GM04503 (cell line): ENCODE results near the gene PALM.
A peak's percentile ranks its signal among the peaks of the same experiment; 100 is the strongest.

Experiments
- DNase-seq: peaks from one replicate; pipeline ENCODE4 v3.0.0-alpha.2; 2012; ENCODE audit warnings: low read depth

Gene PALM

GRCh38 chr19:752652-753517 is 44.1 kb downstream of the PALM start:
- peak; percentile 57 for DNase-seq

- DNase-seq: no peak
Observed at GRCh38 chr19:754530-754929, 45.8 kb downstream of the PALM start.

GRCh38 chr19:755063-755462 is 46.3 kb downstream of the PALM start:
- DNase-seq: no peak

GRCh38 chr19:756236-756635 is 47.5 kb downstream of the PALM start:
- DNase-seq: no peak

- no peak for DNase-seq
Observed at GRCh38 chr19:756821-757688, 48.3 kb downstream of the PALM start.

- DNase-seq: no peak
Observed at GRCh38 chr19:757811-758668, 49.3 kb downstream of the PALM start.

GRCh38 chr19:763181-763580 is 54.4 kb downstream of the PALM start:
- no peak for DNase-seq

- DNase-seq: no peak
Observed at GRCh38 chr19:763869-764268, 55.1 kb downstream of the PALM start.

- no peak for DNase-seq
Observed at GRCh38 chr19:764301-764700, 55.6 kb downstream of the PALM start.

- no peak for DNase-seq
Observed at GRCh38 chr19:765179-765738, 56.5 kb downstream of the PALM start.

- peak; percentile 86 for DNase-seq
Observed at GRCh38 chr19:768424-768823, 59.7 kb downstream of the PALM start.

- DNase-seq: no peak
Observed at GRCh38 chr19:769616-770015, 60.9 kb downstream of the PALM start.

- no peak for DNase-seq
Observed at GRCh38 chr19:771332-771785, 62.6 kb downstream of the PALM start.

- DNase-seq: no peak
Observed at GRCh38 chr19:772063-772462, 63.3 kb downstream of the PALM start.

GRCh38 chr19:772730-773436 is 64.1 kb downstream of the PALM start:
- no peak for DNase-seq

GRCh38 chr19:776549-776948 is 67.8 kb downstream of the PALM start:
- DNase-seq: no peak

GRCh38 chr19:778910-779653 is 70.3 kb downstream of the PALM start:
- DNase-seq: peak; percentile 95

GRCh38 chr19:780935-781334 is 72.2 kb downstream of the PALM start:
- DNase-seq: no peak

- DNase-seq: no peak
Observed at GRCh38 chr19:781800-782184, 73.1 kb downstream of the PALM start.

GRCh38 chr19:782185-782877 is 73.6 kb downstream of the PALM start:
- DNase-seq: peak; percentile 70
